HepG2 (cell line): ENCODE measurements around the gene FAS. TPM values are rescaled to one million over a fixed set of nuclear protein-coding genes. Genes with fewer than 3 reads are reported as not detected.

Source experiments
- ATAC-seq: fragments of 200-7000 bp; cut with Tn5 transposase; 3 replicates; pipeline ENCODE4 v1.9.1; 2020; ENCODE audit warnings: mild to moderate bottlenecking, moderate library complexity
- BruUV-seq: library from RNA; stranded (reverse); fragments of 400-500 nt; replicated peaks from 2 replicates; lab custom pipeline; 2021; lab: Mats Ljungman, UMichigan
- CTCF ChIA-PET: fragments of 300-600 bp; formaldehyde crosslinking; extraction: SDS; loops from one replicate; lab custom pipeline; 2021; ENCODE audit warnings: low total read pairs, inconsistent platforms, low intra/inter-chr PET ratio; lab: Yijun Ruan, JAX
- POLR2A ChIA-PET: fragments of 350-600 bp; sonication (Branson Sonifier 250); formaldehyde crosslinking; loops from one replicate; lab custom pipeline; 2020; ENCODE audit warnings: antibody characterized with exemption, inconsistent platforms; lab: Yijun Ruan, JAX
- DNase-seq: peaks from one replicate; pipeline ENCODE4 v3.0.0-alpha.2; 2015; ENCODE audit warnings: low spot score
- FAIRE-seq: peaks from 3 replicates; lab custom pipeline; 2011; peaks lifted over from hg19 to GRCh38; lab: Jason Lieb, UNC
- H2AFZ ChIP-seq: one replicate; pipeline ENCODE4 v1.6.1; 2011; ENCODE audit warnings: low read length, inconsistent platforms
- H3K27ac ChIP-seq: fragments of 300-600 bp; 3 replicates; pipeline ENCODE4 v1.8.0; 2011; ENCODE audit warnings: mixed run types, mild to moderate bottlenecking, mixed read lengths, low read length, inconsistent platforms; ENCODE audit not compliant: insufficient read depth; ENCODE audit errors: extremely low read length
- H3K27me3 ChIP-seq, 2 experiments: fragments of 200-600 bp in 1 of 2; 2 replicates in 1 of 2; 3 replicates in 1 of 2; pipeline versions ENCODE4 v1.6.0 to v1.8.0; 2011; ENCODE audit warnings: low read length in 2 of 2, mild to moderate bottlenecking in 2 of 2, moderate library complexity in 2 of 2, inconsistent platforms in 1 of 2; ENCODE audit not compliant: insufficient read depth in 2 of 2, control insufficient read depth in 1 of 2
- H3K36me3 ChIP-seq, 2 experiments: fragments of 200-600 bp in 1 of 2; replicated peaks in 1 of 2; 2 replicates in 1 of 2; 3 replicates in 1 of 2; pipeline versions ENCODE4 v1.5.1 to v1.8.0; 2011; ENCODE audit warnings: low read length in 2 of 2, inconsistent platforms in 1 of 2; ENCODE audit not compliant: insufficient read depth in 2 of 2, control insufficient read depth in 1 of 2
- H3K4me1 ChIP-seq: 2 replicates; pipeline ENCODE4 v1.5.1; 2012; ENCODE audit warnings: low read length, inconsistent platforms; ENCODE audit not compliant: insufficient read depth
- H3K4me2 ChIP-seq: 2 replicates; pipeline ENCODE4 v1.6.0; 2011; ENCODE audit warnings: low read depth, low read length, inconsistent platforms
- H3K4me3 ChIP-seq, 3 experiments: fragments of 200-600 bp in 1 of 3; sonication (generic), shearing (Covaris generic) in 1 of 3; replicated peaks in 1 of 3; 2 replicates each; pipeline ENCODE4 v1.5.1; 2011 to 2016; ENCODE audit warnings: low read length in 3 of 3, inconsistent platforms in 2 of 3, low read depth in 2 of 3, mild to moderate bottlenecking in 2 of 3, control low read depth in 1 of 3, mixed read lengths in 1 of 3; ENCODE audit not compliant: insufficient read depth in 1 of 3
- H3K79me2 ChIP-seq: one replicate; pipeline ENCODE4 v1.6.1; 2011; ENCODE audit warnings: low read length, inconsistent platforms; ENCODE audit not compliant: insufficient read depth
- H3K9ac ChIP-seq: 2 replicates; pipeline ENCODE4 v1.6.0; 2011; ENCODE audit warnings: mild to moderate bottlenecking, low read depth, low read length, inconsistent platforms; ENCODE audit not compliant: insufficient read depth
- H3K9me3 ChIP-seq: 2 replicates; pipeline ENCODE4 v1.5.1; 2012; ENCODE audit warnings: mild to moderate bottlenecking, low read length
- H4K20me1 ChIP-seq: 2 replicates; pipeline ENCODE4 v1.6.0; 2011; ENCODE audit warnings: inconsistent platforms, mild to moderate bottlenecking, low read length, moderate library complexity; ENCODE audit not compliant: insufficient read depth
- CREB1 ChIP-seq, 2 experiments: fragments of 450-650 bp in 1 of 2; IDR thresholded peaks; 2 replicates each; pipeline ENCODE4 v1.6.1; 2016 to 2017; ENCODE audit warnings: control low read depth in 1 of 2, mild to moderate bottlenecking in 1 of 2, missing compliant biosample characterization in 1 of 2, missing genetic modification characterization in 1 of 2
- HNRNPLL ChIP-seq: fragments of 200-400 bp; formaldehyde crosslinking; IDR thresholded peaks from 2 replicates; pipeline ENCODE4 v1.6.1; 2017; ENCODE audit warnings: mild to moderate bottlenecking, low read depth, low read length; ENCODE audit not compliant: poor library complexity, severe bottlenecking
- IKZF4 ChIP-seq: sonication (generic); formaldehyde crosslinking; IDR thresholded peaks from 2 replicates; pipeline ENCODE4 v1.5.1; 2020; ENCODE audit warnings: borderline replicate concordance, mild to moderate bottlenecking, low read depth, missing genetic modification reagents; ENCODE audit errors: not compliant biosample characterization
- MEIS1 ChIP-seq: sonication (generic); formaldehyde crosslinking; IDR thresholded peaks from 2 replicates; pipeline ENCODE4 v1.9.0; 2021; ENCODE audit warnings: mild to moderate bottlenecking, missing genetic modification reagents, moderate library complexity, borderline replicate concordance
- MEIS2 ChIP-seq: sonication (generic); formaldehyde crosslinking; IDR thresholded peaks from 2 replicates; pipeline ENCODE4 v1.9.0; 2021; ENCODE audit warnings: mild to moderate bottlenecking, missing genetic modification reagents
- MIXL1 ChIP-seq: IDR thresholded peaks from 2 replicates; pipeline ENCODE4 v1.6.1; 2016
- NR1H2 ChIP-seq: sonication (generic); formaldehyde crosslinking; IDR thresholded peaks from 2 replicates; pipeline ENCODE4 v1.8.1; 2022; ENCODE audit warnings: low read depth, missing genetic modification reagents, borderline replicate concordance
- RAD21 ChIP-seq: fragments of 450-650 bp; formaldehyde crosslinking; IDR thresholded peaks from 2 replicates; pipeline ENCODE4 v1.5.0; 2020; ENCODE audit warnings: mild to moderate bottlenecking
- TOE1 ChIP-seq: sonication (generic); formaldehyde crosslinking; IDR thresholded peaks from 2 replicates; pipeline ENCODE4 v1.4.0; 2020; ENCODE audit warnings: mild to moderate bottlenecking, missing genetic modification reagents
- ZNF234 ChIP-seq: sonication (generic); formaldehyde crosslinking; conservative IDR thresholded peaks from 2 replicates; pipeline ENCODE4 v1.5.1; 2020; ENCODE audit warnings: mild to moderate bottlenecking, missing genetic modification reagents
- ZNF296 ChIP-seq: sonication (generic); formaldehyde crosslinking; conservative IDR thresholded peaks from 2 replicates; pipeline ENCODE4 v1.5.0; 2020; ENCODE audit warnings: mild to moderate bottlenecking, missing genetic modification reagents
- ZNF549 ChIP-seq: sonication (generic); formaldehyde crosslinking; IDR thresholded peaks from 2 replicates; pipeline ENCODE4 v1.5.0; 2020; ENCODE audit warnings: missing genetic modification reagents
- WGBS: methylation state at CpG from one replicate; pipeline ENCODE4 v1.1.6; 2017; ENCODE audit warnings: low lambda C conversion rate; 5-methylcytosine and 5-hydroxymethylcytosine counted together
- in situ Hi-C: cut with HindIII; loops from 2 replicates; pipeline ENCODE4 v1.10.0; 2017; ENCODE audit warnings: low pct_unique_long_range_greater_than_20kb; ENCODE audit not compliant: extremely low pct_ligation_motif_present
- intact Hi-C: fragments of 100-400 bp; cut with micrococcal nuclease; formaldehyde crosslinking; loops from one replicate; pipeline ENCODE4 v1.10.0; 2022; ENCODE audit not compliant: unreplicated experiment
- polyA plus RNA-seq, 8 experiments: library from polyadenylated mRNA; depleted of rRNA in 3 of 8; stranded (reverse) in 7 of 8; unstranded in 1 of 8; fragments of >200 nt; fragmentation: Illumina TruSeq in 4 of 8; extraction: Trizol in 4 of 8; gene quantifications; 2 replicates each; pipeline versions ENCODE4 v1.2.1 to v1.2.3, GENCODE V29; 2011 to 2016; ENCODE audit warnings: low read depth in 4 of 8, missing spikeins in 1 of 8, mixed read lengths in 1 of 8; ENCODE audit not compliant: insufficient read depth in 1 of 8
- total RNA-seq, 5 experiments: library from RNA; depleted of rRNA; stranded (reverse); fragments of >200 nt; fragmentation: Illumina TruSeq; extraction: Trizol; gene quantifications; 2 replicates each; pipeline ENCODE4 v1.2.3, GENCODE V29; 2016; ENCODE audit warnings: low read depth in 1 of 5
- TF ChIP-seq, protein P1 (sequence below): sonication (generic); formaldehyde crosslinking; IDR thresholded peaks from 2 replicates; pipeline ENCODE4 v1.4.0; 2020; ENCODE audit warnings: missing genetic modification reagents, borderline replicate concordance
- TF ChIP-seq, protein P2 (sequence below): sonication (generic); formaldehyde crosslinking; IDR thresholded peaks from 2 replicates; pipeline ENCODE4; 2020; ENCODE audit warnings: missing genetic modification reagents, mild to moderate bottlenecking, borderline replicate concordance

Gene FAS
- total and polyA plus RNA-seq, 2 of the 13 experiments (the other 11 are each of a cell fraction or from before 2014, with no cell fraction given), result 5.9 to 17.9 TPM

GRCh38 chr10:89029785-89030437, 39.3 kb downstream of the FAS start (continued):
- TF ChIP-seq IKZF4 (CRISPR knock-in tag) (no peak), MIXL1 (CRISPR knock-in tag) (0 out of 2 replicates have a peak, but pooled peaks have one; percentile 32), RAD21 (CRISPR knock-in tag) (peak; percentile 31; the same call in 1 of the 2 replicates), ZNF296 (CRISPR knock-in tag) (no peak)

GRCh38 chr10:89030791-89031190, 40.2 kb downstream of the FAS start:
- Histone ChIP-seq H3K27me3 (no peaks in the 10 kb centered on the region), H3K4me2 (no peak overlapping the region), H3K4me1 (no peaks in the 10 kb centered on the region), H3K27ac (no peak overlapping the region), H3K4me3 (no peak overlapping the region), H3K79me2 (no peaks in the 10 kb centered on the region), H3K9ac (no peak overlapping the region), H4K20me1 (no peaks in the 10 kb centered on the region), H3K9me3 (no peaks in the 10 kb centered on the region), H2AFZ (no peak overlapping the region), H3K36me3 (no peaks in the 10 kb centered on the region)
- BruUV-seq, result no TSS peak
- TF ChIP-seq HNRNPLL, result no peak
- TF ChIP-seq, protein P1, sequence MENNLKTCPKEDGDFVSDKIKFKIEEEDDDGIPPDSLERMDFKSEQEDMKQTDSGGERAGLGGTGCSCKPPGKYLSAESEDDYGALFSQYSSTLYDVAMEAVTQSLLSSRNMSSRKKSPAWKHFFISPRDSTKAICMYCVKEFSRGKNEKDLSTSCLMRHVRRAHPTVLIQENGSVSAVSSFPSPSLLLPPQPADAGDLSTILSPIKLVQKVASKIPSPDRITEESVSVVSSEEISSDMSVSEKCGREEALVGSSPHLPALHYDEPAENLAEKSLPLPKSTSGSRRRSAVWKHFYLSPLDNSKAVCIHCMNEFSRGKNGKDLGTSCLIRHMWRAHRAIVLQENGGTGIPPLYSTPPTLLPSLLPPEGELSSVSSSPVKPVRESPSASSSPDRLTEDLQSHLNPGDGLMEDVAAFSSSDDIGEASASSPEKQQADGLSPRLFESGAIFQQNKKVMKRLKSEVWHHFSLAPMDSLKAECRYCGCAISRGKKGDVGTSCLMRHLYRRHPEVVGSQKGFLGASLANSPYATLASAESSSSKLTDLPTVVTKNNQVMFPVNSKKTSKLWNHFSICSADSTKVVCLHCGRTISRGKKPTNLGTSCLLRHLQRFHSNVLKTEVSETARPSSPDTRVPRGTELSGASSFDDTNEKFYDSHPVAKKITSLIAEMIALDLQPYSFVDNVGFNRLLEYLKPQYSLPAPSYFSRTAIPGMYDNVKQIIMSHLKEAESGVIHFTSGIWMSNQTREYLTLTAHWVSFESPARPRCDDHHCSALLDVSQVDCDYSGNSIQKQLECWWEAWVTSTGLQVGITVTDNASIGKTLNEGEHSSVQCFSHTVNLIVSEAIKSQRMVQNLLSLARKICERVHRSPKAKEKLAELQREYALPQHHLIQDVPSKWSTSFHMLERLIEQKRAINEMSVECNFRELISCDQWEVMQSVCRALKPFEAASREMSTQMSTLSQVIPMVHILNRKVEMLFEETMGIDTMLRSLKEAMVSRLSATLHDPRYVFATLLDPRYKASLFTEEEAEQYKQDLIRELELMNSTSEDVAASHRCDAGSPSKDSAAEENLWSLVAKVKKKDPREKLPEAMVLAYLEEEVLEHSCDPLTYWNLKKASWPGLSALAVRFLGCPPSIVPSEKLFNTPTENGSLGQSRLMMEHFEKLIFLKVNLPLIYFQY (CRISPR knock-in tag), result no peak
- TF ChIP-seq CREB1 (IDR thresholded peaks at IDR 0.05), result no peak
- no peak for TF ChIP-seq CREB1 (CRISPR knock-in tag; IDR thresholded peaks at IDR 0.05)
- no peak for TF ChIP-seq TOE1 (CRISPR knock-in tag)
- TF ChIP-seq, protein P2, sequence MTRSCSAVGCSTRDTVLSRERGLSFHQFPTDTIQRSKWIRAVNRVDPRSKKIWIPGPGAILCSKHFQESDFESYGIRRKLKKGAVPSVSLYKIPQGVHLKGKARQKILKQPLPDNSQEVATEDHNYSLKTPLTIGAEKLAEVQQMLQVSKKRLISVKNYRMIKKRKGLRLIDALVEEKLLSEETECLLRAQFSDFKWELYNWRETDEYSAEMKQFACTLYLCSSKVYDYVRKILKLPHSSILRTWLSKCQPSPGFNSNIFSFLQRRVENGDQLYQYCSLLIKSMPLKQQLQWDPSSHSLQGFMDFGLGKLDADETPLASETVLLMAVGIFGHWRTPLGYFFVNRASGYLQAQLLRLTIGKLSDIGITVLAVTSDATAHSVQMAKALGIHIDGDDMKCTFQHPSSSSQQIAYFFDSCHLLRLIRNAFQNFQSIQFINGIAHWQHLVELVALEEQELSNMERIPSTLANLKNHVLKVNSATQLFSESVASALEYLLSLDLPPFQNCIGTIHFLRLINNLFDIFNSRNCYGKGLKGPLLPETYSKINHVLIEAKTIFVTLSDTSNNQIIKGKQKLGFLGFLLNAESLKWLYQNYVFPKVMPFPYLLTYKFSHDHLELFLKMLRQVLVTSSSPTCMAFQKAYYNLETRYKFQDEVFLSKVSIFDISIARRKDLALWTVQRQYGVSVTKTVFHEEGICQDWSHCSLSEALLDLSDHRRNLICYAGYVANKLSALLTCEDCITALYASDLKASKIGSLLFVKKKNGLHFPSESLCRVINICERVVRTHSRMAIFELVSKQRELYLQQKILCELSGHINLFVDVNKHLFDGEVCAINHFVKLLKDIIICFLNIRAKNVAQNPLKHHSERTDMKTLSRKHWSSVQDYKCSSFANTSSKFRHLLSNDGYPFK (CRISPR knock-in tag), result no peak
- TF ChIP-seq ZNF234 (CRISPR knock-in tag), result no peak
- no peak for TF ChIP-seq MEIS1 (CRISPR knock-in tag)
- TF ChIP-seq MEIS2 (CRISPR knock-in tag), result no peak
- no peak for TF ChIP-seq ZNF549
- no peak for TF ChIP-seq NR1H2 (CRISPR knock-in tag)
- ATAC-seq (no peak), FAIRE-seq (no peak), DNase-seq (no peak)
- in situ Hi-C loops (loop anchor here (5.0 kb wide), 1 partner anchor 177 kb away; the partner anchor contains the start of gene CH25H), intact Hi-C loops (loop anchor here (1.0 kb wide), 1 partner anchor 187 kb away; no protein-coding TSS in a partner anchor)
- POLR2A ChIA-PET, result no interaction called here
- CTCF ChIA-PET, result interaction anchor here (2.4 to 2.8 kb wide), 2 partner anchors 182 to 187 kb away, joined by 17 to 26 read pairs; no protein-coding TSS in a partner anchor
- WGBS, result 52% methylated on average over 2 of the region's 2 CpGs
